Measurements from ENCODE around the gene CAPSL.

GRCh38 chr5:35857606-35858205 is 80.7 kb downstream of the CAPSL start:
- TF ChIP-seq CTCF (IDR thresholded peaks at IDR 0.05; ENCODE audit: low read depth, low read length) (no peak), EZH2phosphoT487 (IDR thresholded peaks at IDR 0.05; ENCODE audit: low read depth) (no peak)

Measured in OCI-LY3 (cell line).